ENCODE data around the gene ARHGAP23.
"Not testable (repeated sequence)": the region's sequence is repeated elsewhere in the genome, so short reads cannot be mapped to it uniquely, and the experiment has no call there.

Gene ARHGAP23

GRCh38 chr17:38421171-38421841, 7.0 kb upstream of the ARHGAP23 start:
- no peak for DNase-seq (ENCODE audit: low read depth in 2 of 2)

- DNase-seq (ENCODE audit: low read depth in 2 of 2) = no peak
Measured at GRCh38 chr17:38421871-38422827, 6.1 kb upstream of the ARHGAP23 start.

- DNase-seq (ENCODE audit: low read depth in 2 of 2) = no peak
Measured at GRCh38 chr17:38424297-38424972, 3.8 kb upstream of the ARHGAP23 start.

- no peak for DNase-seq (ENCODE audit: low read depth in 2 of 2)
Measured at GRCh38 chr17:38425031-38425430, 3.2 kb upstream of the ARHGAP23 start.

- DNase-seq (ENCODE audit: low read depth in 2 of 2) = no peak
Measured at GRCh38 chr17:38425744-38426143, 2.5 kb upstream of the ARHGAP23 start.

GRCh38 chr17:38426441-38426840, 1.8 kb upstream of the ARHGAP23 start:
- no peak for DNase-seq (ENCODE audit: low read depth in 2 of 2)

- DNase-seq (ENCODE audit: low read depth in 2 of 2) = no peak
Measured at GRCh38 chr17:38427160-38427949, 909 bp upstream of the ARHGAP23 start.

GRCh38 chr17:38428643-38429371, 543 bp downstream of the ARHGAP23 start:
- no peak for DNase-seq (ENCODE audit: low read depth in 2 of 2)

GRCh38 chr17:38429476-38430100, 1.3 kb downstream of the ARHGAP23 start:
- DNase-seq (ENCODE audit: low read depth in 2 of 2) = no peak

GRCh38 chr17:38430316-38430715, 2.1 kb downstream of the ARHGAP23 start:
- DNase-seq (ENCODE audit: low read depth in 2 of 2) = no peak

GRCh38 chr17:38430822-38431221, 2.6 kb downstream of the ARHGAP23 start:
- DNase-seq (ENCODE audit: low read depth in 2 of 2) = no peak

- DNase-seq (ENCODE audit: low read depth in 2 of 2) = no peak
Measured at GRCh38 chr17:38431346-38432145, 3.3 kb downstream of the ARHGAP23 start.

- DNase-seq (ENCODE audit: low read depth in 2 of 2) = no peak
Measured at GRCh38 chr17:38434178-38434665, 6.0 kb downstream of the ARHGAP23 start.

GRCh38 chr17:38435795-38436194, 7.5 kb downstream of the ARHGAP23 start:
- DNase-seq (ENCODE audit: low read depth in 2 of 2) = no peak

GRCh38 chr17:38436386-38436785, 8.1 kb downstream of the ARHGAP23 start:
- no peak for DNase-seq (ENCODE audit: low read depth in 2 of 2)

GRCh38 chr17:38437313-38437712, 9.0 kb downstream of the ARHGAP23 start:
- not testable (repeated sequence) for DNase-seq (ENCODE audit: low read depth in 2 of 2)

- no peak for DNase-seq (ENCODE audit: low read depth in 2 of 2)
Measured at GRCh38 chr17:38439436-38439835, 11.2 kb downstream of the ARHGAP23 start.

GRCh38 chr17:38440614-38441397, 12.5 kb downstream of the ARHGAP23 start:
- DNase-seq (ENCODE audit: low read depth in 2 of 2) = no peak

Measured in activated CD8-positive, alpha-beta memory T cell treated with anti-CD3 and anti-CD28 coated beads for 4 hours (primary cell).